ENCODE measurements around the gene WAPL.

The WAPL gene

DNA sequence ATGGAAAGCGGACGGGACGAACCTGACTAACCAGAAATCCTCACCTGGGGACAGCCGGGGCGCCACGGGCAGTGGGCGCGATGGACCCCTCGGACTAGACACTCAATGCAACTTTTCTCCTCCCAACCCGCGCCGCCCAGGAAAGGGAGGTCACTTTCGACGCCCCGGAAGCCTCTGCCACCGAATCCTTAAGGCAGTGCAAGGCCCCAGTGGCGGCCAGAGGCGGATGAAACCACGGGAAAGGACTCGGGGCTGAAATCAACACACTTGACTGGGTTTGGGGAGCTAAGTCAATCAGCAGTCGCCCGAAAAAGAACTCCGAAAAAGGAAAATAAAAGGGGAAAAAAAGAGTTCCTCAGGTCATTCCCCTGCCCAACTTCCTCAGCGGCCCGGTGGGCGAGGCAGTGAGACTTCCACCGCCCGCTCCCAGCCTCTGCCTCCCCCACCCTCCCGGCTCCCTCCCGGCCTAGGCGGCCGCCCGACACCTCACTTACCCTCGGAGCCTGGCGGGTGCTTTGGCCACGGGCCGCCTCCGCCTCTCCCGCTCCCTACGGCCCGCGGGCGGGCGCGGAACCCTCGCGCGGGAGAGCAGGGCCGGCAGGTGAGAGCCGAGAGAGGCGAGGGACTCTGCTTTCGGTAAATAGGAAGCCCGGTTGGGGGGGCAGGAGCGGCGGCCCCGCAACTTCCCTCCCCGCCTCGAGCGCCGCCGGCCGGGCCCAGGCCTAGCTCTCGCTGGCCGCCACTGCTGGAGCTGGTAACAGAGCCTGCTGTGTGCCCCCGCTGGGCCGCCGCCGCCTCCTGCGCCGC, 518 bp downstream of the WAPL start:
- DNase-seq = peak; percentile 57

DNA sequence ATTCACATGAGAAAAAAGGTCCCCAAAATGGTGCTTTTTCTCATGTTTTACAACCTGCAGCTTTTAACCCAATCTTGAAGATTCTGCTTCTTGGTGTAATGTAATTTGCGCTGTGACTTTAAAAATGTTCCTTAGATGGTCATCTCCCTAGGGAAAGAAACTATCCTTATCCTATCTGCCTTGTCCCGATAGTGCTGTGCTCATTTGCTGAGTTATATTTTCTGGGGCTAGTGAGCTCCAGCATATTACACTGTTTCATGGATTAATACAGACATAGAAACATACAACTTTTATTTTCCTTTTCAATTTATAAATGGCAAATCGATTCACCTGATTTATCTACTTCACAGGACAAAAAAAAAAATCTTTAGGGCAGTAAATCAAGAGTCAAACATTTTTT, 2.8 kb downstream of the WAPL start:
- no peak for DNase-seq

DNA sequence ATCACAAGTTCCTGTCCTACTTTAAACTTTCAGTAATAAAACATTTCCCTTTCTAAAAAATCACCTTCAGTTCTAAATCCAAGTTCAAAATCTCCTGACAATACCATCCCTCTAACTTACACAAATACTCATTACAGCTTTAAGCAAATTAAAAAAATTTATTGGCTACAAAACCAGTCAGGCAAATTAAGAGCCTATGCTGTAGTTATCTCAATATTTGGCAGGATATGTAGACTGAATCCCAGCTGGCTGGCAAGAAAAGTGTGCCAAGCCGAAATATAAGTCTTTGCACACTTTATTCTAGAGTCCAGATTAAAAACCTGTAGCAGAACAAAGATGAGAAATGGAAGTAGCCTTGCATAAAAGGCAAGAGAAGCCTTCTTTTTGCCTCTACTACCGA, 9.5 kb downstream of the WAPL start:
- no peak for DNase-seq

DNA sequence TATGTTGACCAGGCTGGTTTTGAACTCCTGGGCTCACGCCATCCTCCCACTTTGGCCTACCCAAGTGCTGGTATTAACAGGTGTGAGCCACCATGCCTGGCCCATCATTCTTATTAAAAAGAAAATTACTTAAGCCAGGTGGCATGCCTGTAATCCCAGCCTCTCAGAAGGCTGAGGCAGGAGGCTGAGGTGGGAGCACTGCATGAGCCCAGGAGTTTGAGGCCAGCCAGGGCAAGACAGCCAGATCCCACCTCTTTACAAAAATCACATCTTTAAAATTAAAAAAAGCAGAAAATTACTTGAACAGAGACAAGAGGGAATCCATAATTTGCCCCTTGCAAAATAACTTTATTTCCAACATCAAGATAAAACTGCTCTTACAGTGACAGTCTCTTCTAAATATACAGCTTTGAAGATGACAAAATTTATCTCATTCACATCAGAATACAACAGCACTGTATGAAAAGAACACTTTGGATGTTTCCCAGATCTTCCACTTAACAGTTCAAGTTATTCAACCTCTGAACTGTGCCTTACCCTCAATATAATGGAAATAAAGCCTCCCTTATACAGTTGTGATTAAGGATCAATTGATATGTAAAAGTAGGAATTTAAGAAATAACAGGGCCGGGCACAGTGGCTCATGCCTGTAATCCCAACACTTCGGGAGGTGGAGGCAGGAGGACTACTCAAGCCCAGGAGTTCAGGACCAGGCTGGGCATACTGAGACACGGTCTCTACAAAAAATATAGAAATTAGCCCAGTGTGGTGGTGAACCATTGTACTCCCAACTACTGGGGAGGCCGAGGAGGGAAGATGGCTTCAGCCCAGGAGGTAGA, 10.3 kb downstream of the WAPL start:
- DNase-seq = no peak

DNA sequence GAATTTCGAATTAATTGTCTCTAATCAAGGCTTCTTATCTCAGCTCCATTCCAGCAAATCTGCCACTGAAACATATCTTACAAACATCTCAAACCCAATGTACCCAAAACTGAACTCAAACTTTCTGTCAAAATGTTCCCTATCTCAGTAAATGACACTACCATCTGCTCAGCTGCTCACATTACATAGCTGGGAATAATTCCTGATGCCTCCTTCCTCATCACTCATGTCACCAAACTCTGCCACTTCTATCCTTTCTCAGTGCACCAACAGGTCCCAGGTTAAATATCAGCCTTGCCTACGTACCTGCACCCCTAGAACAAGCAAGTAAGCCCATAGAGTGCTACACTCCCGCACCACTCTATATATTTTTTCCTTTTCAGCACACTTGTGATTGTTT, 12.4 kb downstream of the WAPL start:
- no peak for DNase-seq

DNA sequence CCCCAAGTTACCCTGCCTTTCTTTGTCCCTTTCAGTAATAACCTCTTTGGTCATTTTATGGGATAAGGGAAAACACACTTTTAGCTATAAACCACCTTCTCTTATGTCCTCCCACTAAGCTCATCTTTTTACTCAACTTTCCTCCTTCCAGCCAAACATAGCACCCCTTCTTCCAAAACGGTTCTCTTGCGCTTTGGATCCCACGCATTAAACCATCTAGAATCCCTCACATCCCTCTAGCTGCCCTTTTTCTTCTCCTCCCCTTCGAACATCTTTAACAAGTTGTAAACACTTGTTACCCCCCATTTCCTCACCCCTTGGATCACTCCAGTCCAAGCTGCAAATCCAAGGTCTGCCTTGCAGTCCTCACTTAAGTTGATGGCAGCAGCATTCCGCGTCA, 13.4 kb downstream of the WAPL start:
- DNase-seq = no peak

DNA sequence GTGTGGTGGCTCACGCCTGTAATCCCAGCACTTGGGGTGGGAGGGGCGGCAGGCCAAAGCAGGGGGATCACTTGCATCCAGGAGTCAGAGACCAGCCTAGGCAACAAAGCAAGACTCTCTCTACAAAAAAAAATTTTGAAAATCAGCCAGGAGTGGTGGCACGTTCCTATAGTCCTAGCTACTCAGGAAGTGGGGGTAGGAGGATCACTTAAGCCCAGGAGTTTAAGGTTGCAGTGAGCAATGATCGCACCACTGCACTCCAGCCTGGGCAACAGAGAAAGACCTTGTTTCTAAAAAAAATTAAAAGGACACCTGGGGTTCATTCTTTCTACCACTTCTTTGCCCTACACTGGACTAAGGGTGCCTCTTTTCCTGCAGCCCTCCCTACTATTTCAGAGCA, 15.1 kb downstream of the WAPL start:
- no peak for DNase-seq

DNA sequence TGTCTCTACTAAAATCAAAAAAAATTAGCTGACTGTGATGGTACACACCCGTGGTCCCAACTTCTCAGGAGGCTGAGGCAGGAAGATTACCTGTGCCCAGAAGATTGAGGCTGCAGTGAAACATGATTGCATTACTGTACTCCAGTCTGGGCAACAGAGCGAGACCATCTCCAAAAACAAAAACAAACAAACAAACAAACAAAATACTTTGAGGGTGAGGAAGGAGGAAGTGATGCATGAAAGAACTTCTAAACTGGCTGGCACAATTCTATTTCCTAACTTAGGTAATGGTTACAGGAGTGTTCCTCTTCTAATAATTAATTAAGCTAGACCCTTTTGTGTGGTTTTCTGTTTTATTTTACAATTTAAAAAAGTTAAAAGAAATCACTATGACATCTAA, 15.5 kb downstream of the WAPL start:
- DNase-seq = no peak

DNA sequence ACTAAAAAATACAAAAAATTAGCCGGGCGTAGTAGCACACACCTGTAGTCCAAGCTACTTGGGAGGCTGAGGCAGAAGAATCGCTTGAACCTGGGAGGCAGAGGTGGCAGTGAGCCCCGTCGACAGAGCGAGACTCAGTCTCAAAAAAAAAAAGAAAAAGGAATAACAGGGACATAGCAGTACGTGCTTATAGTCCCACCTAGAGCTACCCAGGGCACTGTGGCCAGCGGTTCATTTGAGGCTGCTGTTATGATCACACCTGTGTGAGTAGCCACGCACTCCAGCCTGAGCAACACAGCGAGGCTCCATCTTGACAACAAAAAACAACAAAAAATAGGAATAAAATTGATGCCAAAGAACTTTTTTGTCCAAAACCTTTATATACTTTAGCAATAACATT, 17.1 kb downstream of the WAPL start:
- DNase-seq = no peak

DNA sequence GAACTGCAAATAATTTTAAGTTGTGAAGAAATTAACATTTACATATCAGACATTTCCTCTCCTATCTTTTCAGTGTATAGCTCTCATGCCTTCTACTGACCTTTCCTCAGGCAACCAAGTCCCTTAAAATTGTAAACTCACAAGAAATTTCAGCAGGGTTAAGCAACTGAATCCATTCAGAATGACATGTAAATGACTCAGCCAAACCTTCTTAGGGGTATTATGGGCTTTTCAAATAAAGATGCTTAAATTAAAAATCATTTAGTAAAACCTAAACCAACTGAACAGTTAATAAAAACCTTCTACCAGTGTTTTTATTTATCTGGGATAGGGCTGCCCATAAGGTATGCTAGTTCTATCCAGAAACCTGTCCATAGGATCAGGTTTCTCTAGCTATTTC, 20.7 kb downstream of the WAPL start:
- DNase-seq = no peak

DNA sequence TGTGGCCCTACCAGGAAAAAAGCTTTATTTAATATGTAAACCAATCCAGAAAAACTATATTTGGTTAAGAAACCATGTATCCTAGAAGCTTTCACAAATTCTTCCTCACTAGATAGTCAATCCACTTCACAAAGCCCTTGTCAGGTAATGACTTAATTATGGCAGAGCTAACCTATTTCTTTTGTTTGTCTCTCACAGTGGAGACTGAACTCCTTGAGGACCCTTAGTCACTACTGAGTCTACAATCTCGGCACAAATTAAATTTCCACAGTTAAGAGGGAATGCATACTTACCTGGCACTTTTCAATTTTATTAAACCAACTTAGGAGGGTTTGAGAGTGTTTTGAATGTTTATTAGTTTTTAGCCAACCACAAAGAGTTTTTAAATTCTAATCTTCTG, 23.0 kb downstream of the WAPL start:
- DNase-seq = no peak

DNA sequence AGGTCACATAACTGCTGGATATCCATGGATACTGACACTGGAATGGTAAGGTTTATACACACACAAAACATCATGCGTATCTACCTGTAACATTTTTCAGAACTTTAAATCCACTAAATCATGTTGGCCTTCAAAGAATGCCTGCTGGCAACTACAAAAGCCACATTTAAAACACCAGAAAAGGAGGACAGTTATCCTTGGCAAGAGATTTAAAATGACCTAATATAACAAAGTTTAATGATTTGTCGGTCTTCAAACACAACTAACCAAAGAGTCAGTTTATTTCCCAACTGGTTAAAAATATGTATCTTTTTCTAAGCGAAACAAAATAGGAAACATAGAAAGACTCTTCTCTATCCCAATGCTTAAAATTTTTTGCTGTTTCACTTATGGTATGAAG, 24.0 kb downstream of the WAPL start:
- no peak for DNase-seq

DNA sequence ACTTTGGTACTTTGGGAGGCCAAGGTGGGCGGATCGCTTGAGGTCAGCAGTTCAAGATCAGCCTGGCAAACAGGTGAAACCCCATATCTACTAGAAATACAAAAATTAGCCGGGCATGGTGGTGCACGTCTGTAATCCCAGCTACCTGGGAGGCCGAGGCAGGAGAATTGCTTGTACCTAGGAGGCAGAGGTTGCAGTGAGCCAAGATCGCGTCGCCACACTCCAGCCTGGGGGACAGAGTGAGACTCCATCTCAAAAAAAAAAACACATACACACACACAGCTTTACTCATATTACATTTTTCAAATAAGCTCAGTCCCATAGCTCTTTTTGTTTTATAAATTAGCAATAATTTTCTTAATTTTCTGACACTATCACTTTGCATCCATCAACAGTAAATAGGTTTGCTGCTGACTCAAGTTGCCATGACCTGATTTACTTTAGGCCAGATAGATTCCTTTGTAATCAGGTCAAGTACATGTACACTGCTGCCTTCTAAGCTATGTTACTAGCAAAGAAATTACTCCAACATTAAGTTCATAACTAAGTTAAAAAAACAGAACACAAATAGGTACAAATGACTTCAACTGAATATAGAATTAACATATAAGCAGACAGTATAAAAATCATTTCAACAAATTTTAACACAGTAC, 31.5 kb downstream of the WAPL start:
- DNase-seq = no peak

DNA sequence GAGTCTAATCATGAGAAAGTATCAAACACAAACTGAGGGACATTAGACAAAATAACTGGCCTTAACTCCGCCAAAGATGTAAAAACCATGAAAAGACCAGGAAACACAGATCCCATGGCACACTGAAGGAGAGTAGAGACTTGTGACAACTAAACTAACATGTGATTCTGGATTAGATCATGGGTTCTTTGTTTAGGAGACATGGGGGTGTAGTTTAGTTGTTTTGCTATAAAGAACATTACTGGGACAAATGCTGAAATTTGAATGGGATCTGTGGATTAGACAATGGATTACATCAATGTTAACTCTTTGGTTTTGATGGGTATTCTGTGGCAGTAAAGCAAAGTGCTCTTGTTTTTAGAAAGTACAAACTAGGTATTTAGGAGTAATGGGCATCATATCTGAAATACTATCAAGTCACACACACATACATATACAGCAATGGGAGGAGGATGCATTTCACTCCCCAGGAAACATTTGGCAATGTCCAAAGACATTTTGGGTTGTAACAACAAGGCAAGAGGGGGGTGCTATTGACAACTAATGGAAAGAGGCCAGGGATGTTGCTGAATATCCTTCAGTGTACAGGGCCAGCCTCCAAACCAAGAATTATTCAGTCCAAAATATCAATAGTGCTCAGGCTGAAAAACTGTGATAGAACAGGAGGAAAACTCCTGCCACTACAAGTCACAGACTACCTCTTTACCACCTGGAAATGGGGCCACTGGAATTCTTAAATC, 32.4 kb downstream of the WAPL start:
- no peak for DNase-seq

DNA sequence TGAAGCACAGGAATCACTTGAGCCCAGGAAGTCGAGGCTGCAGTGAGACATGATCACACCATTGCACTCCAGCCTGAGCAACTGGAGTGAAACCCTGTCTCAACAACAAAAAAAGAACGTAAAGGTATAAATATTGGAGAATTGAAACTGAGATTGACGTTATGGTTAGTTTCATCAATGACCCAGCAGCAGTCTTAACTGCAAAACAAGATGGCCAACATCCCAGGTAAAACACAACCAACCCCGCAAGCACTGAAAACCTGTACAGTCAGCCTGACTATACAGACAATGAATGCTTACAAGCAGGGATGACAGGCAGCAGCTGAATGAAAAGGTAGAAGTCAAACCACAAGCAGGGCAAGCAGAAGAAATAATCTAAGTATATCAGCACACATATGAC, 34.7 kb downstream of the WAPL start:
- DNase-seq = no peak

DNA sequence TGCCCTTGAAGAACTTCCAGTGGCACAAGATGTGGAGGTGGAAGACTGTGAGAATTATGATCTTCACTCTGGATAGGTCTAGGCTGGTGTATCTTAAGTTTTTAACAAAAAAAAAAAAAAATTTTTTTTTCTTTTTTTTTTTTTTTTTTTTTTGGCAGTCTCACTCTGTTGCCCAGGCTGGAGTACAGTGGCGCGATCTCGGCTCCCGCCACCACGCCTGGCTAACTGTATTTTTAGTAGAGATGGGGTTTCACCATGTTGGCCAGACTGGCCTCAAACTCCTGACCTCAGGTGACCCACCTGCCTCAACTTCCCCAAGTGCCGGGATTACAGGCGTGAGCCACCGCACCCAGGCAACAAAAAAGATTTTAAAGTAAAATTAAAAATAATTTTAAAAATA, 37.9 kb downstream of the WAPL start:
- no peak for DNase-seq

DNA sequence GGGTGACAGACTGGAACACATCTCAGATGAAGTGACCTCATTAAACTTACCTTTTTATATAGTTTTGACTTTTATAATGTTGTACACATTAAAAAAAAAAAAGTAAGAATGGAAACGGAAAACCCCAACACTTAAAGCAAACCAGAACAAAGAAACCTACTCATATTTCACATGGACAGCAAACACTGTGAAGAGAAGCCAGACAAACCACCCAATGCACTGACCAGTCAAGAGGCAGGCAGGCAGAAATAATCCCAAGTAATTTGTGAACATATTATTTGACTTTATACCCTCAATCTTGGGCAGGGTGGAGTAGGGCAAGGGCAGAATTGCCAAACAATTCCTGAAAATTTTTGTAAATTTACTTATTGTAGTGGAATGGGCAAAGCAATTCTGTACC, 39.8 kb downstream of the WAPL start:
- DNase-seq = no peak

DNA sequence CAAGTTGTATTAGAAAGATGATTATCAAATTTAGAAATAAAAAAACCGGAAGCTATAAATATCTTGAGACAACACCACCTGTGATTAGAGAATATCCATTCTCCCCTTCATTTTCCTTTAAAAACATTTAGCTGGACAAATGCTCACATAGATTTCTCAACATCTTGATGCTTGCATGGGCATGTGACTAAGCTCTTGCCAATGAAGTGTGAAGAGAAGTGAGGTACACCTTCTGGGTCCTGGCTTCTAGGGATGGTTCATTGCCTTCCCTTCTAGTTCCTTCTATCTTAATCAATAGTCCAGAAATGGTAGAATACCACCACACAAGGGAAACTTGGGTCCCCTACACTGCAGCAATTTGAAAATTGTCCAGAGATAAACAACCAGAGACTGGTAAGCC, 41.0 kb downstream of the WAPL start:
- DNase-seq = no peak

DNA sequence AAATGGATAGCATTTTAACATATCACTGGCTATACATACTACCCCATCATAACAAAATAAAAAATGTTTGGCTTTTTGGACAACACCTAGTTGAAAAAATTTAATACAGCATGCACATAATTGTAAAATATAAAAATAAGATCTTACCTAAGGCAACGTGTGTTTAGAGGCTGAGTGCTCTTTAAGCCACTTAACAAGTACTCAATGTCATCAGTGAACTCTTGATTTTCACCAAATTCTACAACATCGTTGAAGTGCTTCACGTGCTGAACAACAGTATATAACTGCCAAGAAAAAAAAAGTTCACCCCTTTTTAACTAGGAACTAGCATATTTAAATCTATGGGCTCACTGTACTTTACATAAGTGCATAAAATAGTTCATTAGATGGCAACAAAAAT, 49.5 kb downstream of the WAPL start:
- no peak for DNase-seq

DNA sequence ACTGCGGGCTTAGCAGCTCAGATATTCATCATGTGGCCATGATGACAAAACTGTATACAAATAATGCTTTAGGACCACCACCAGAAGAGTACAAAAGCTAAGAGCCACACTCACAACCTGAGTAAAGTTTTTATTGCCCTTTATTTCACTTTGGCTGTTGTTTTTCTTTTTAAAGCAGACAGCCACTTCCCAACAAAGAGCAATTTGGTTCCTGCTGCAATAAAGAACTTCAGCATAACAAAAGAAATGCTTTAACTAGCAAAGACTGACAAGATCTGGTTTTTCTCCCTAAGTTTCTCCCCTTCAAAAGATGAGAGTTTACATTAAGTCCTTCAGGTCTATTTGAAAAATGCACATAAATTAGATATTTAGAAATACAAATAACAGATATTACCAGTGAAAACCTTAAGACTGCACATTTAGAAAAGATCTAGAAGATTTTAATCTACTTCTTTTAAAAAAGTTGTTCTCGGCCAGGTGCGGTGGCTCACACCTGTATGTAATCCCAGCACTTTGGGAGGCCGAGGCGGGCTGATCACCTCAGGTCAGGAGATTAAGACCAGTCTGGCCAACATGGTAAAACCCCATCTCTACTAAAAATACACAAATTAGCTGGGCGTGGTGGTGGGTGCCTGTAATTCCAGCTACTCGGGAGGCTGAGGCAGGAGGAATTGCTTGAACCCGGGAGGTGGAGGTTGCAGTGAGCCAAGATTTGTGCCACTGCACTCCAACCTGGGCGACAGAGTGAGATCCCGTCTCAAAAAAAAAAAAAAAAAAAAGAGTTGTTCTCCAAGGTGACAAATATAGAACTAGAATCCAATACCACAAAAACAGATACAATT, 59.4 kb downstream of the WAPL start:
- DNase-seq = no peak

DNA sequence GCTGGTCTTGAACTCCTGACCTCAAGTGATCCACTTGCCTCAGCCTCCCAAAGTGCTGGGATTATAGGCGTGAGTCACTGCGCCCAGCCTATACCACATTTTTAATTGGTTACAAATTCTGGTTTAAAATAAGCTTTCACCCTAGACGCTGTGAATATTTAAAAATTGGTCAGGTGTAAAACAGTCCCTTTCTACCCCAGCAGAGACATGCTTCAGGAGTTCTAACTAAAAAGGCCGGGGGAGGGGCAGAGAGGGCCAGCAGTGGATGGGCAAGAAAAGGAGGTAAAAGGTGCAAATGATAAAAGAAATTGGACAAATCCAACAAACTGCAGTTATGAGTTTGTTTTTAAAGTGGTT, 70.0 kb downstream of the WAPL start:
- DNase-seq = no peak

Data from CD4-positive, alpha-beta T cell treated with Interleukin-21 for 1 hour (primary cell).